GM19438 (cell line): ENCODE results near the gene FAM50B.

ENCODE experiments used
- ATAC-seq: cut with Tn5 transposase; IDR thresholded peaks from one replicate; pipeline ENCODE4 v1.9.1; 2021; ENCODE audit warnings: low read depth; ENCODE audit not compliant: unreplicated experiment

FAM50B gene

GRCh38 chr6:3870528-3870925 is 21.4 kb downstream of the FAM50B start:
- ATAC-seq: no peak

- no peak for ATAC-seq
Measured at GRCh38 chr6:3871515-3871914, 22.3 kb downstream of the FAM50B start.

DNA sequence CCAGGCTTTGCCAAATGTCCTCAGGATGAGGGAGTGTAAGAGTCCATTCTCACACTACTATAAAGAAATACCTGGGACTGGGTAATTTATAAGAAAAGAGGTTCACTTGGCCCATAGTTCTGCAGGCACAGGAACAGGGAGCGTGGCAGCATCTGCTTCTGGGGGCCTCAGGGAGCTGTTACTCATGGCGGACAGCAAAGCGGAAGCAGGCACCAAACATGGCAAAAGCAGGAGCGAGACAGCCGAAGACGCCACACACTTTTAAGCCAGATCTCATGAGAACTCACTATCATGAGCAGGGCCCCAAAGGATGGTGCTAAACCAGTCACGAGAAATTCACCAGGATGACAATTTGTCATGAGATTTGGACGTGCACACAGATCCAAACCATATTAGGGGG is 22.8 kb downstream of the FAM50B start:
- ATAC-seq: no peak

DNA sequence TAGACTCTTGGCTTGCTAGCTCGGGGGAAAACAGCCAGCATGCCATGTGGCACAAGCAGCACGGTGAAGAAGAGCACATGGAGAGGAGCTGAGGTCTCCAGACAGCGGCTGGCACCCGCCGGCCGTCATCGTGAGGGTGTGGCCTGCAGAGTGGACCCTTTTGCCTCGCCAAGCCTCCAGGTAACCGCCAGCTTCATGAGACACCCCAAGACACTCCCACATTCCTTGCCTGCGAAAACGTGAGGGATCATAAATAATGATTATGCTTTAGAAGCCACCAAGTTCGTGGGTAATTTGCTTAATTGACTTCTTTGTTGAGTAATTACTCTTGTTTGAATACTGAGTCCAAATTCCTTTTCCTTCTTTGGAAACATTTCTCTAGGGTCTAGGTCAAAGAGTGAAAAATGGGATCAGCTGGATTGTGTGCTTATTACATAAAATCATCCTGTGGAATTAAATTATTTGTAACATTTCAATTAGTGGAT is 23.2 kb downstream of the FAM50B start:
- ATAC-seq: no peak

- ATAC-seq: no peak
Measured at GRCh38 chr6:3873051-3873450, 23.9 kb downstream of the FAM50B start.

DNA sequence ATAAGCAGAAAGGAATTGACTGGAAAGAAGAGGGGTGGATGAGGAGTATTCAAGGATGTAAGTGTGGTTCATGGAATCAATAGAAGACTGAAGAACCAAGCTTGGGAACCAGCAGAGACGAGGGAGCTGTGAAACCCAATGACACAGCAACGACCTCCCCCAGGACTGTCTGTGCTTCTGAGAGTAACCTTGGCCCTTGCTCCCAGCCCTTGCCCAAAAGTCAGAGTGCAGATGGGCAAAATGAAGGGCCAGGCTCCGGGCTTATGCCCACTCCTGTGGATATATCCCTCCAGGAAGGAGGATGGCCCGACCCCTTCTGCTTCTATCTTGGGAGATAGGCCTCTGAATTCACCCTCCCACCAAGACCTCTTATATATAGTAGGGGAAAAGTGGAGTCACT is 24.9 kb downstream of the FAM50B start:
- no peak for ATAC-seq

DNA sequence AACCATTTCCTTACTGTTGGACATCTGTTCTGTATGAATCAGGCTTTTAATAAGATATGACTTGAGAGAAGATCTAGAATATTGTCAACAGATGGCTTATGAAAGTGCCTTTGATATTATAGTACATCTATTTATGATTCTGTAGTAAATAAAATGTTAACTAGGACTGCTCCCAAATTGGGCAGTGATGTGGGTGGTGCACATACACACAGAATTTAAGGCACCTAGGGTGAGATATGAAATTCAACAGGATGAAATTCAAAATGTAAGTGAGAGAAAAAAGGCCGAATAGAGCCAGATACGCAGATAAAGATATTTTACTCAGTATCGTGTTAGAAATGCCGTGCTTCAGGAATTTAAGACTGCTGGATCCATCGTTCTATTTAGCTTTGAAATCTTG is 26.3 kb downstream of the FAM50B start:
- no peak for ATAC-seq

DNA sequence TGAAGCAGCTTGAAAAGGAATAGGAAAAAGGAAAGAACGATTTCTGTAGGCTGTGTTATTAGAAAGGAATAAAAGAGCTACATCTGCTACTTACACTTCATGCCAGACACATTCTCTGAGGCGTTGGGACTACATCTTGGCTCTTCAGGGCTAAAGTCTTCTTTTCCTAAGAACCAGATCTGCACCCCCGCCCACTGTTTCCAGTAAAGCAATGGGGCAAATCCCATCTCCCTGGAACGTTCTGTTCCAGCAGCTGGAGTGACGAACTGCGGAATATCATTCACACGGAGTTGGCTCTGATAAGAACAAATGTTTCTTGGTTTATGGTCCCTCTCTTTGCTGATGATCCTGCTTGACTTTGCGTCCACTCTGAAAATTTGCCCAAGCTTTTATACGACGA is 26.9 kb downstream of the FAM50B start:
- no peak for ATAC-seq

- ATAC-seq: no peak
Measured at GRCh38 chr6:3876866-3877265, 27.7 kb downstream of the FAM50B start.

- ATAC-seq: no peak
Measured at GRCh38 chr6:3878048-3878666, 29.0 kb downstream of the FAM50B start.

GRCh38 chr6:3879194-3879952 is 30.2 kb downstream of the FAM50B start:
- no peak for ATAC-seq

- ATAC-seq: no peak
Measured at GRCh38 chr6:3881711-3882421, 32.7 kb downstream of the FAM50B start.

DNA sequence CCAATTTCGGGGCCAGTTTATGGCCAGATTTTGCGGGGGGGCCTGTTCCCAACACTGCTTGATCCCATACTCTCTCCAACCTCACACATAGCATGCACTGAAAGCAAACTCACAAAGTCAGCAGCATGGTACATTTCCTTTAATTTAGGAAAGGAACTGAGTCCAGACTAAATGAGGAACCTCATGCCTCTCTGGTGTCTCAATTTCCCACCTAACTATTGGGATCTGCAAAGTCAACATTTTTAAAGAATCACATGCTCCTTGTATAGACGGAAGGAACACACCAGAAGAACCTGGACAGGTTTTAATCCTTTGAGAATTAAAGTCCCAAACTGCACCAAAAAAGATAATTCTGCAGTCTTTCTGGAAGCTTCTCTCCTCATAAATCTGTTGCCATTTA is 33.3 kb downstream of the FAM50B start:
- no peak for ATAC-seq

DNA sequence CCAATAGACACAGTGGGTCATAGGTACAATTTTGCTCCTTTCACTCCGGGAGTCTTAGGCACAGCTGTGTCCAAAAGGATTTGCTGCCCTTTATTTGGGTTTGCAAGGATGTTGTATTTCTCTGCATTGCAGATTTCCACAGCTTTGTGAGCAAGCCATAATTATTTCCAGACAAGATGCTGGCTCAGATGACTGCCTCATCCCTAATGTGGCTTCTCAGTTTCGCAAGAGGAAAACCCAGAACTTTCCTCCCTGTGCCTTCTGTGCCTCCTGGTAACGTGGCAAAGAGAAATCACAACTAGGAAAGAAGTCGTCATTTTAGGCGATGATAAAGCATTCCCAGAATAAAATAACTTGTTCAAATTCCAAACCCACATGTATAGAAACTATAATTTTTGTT is 33.7 kb downstream of the FAM50B start:
- no peak for ATAC-seq

- ATAC-seq: no peak
Measured at GRCh38 chr6:3884007-3884745, 35.0 kb downstream of the FAM50B start.

DNA sequence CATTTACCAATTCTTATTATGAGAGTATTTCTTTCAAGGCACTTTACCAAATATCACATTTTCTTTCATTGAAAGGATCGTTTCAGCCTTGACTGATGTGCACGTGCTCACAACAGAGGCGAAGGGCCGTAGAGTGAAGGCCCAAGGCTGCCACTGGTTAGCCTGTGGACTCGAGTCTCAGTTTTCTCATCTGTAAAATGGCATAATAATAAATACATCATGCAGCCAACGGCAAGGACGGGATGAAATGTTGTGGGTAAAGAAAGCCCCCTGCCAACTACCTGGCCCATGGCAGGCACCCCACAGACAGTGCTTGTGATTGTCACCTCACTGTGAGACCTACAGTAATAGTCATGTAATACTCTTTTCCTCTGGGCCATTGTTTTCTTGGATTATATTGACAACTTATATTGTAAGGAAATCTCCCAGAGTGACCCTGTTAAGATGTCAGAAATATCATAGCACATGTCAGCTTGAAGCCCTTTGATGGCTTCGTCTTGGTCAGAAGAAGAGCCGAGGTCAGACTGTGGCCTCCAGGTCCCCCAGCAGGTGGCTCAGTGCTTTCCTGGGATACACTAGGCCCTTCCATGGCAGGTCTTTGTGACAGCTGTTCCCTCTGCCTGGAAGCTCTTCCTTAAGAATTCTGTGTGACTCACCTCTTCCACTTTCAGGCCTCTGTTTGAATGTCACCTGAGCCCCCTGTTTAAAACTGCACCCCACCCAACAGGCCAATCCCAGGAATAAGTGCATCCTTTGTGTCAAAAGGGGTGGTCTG is 36.3 kb downstream of the FAM50B start:
- ATAC-seq: no peak

DNA sequence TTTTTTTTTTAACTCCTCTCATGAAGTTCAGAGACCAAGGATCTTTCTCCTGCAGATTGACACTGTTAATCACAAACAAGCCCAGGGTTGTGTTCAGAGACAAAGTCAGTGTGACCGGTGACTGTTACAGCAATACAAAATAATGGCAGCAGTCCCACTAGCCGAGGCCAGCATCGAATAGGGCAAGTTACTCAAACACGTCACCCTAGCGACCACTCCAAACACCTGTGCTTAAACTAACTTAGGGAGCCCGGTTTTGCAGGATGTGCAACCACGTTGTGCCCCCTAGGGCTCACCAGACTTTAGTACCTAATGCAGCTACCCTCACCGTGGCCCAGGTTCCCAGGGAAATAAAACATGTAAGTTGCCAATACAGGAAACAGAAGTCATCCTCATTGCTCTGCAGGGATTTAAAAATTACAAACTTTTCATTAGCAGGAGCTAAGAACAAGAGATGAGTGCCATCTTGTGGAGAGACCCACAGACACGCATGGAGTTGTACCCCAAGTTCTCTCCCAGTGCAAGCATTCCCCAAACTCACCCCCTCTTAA is 38.1 kb downstream of the FAM50B start:
- ATAC-seq: no peak

DNA sequence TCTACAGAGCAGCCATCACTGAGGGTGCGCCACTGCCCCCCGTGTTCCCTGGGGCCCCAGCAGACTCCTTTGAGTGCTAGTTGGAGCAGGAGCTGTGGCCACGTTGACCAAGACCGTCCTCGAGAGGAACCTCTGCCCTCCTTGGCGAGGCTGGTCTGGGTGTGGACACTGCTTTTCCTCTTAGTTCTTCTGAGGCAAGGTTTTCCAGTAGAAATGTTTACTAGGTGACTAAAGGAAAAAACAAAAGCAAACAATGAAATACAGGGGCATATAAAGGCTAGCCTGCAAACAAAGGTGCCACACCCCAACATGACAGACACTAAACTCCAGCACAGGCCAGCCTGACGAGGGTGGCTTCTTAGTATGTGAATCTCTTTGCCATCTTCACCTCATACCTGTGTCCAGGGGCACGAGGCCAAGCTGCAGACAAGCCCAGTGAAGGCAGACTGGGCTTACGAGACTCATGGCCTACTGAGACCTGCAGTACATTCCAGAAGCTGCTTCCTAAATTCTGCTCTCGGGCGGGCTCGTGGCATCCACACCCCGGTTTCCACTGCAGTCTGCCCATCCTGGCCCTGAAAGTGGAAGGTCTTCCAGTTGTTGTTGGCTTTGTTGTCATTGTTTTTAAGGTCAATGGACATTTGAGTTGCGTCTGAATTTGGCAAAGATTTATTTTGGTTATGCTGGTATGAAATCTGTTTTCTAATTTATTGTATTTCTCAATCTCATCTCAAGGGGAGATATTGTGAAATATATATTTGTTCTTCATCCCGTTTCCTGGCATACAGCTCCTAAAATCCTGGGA is 39.2 kb downstream of the FAM50B start:
- no peak for ATAC-seq

GRCh38 chr6:3890047-3890446 is 40.9 kb downstream of the FAM50B start:
- ATAC-seq: no peak
